Endothelial cell of umbilical vein (primary cell): ENCODE results near the gene ASB14. TPM values are rescaled to one million over a fixed set of nuclear protein-coding genes. Genes with fewer than 3 reads are reported as not detected.

Experiments
- BruUV-seq: library from RNA; stranded (reverse); fragments of 400-500 nt; replicated peaks from 2 replicates; lab custom pipeline; 2021; lab: Mats Ljungman, UMichigan
- CTCF ChIA-PET: fragments of 300-600, 350-600 bp; sonication (Branson Sonifier 250); formaldehyde crosslinking; loops from one replicate; lab custom pipeline; 2021; ENCODE audit warnings: antibody characterized with exemption, inconsistent platforms; lab: Charles Lee
- POLR2A ChIA-PET: fragments of 300-600, 350-600 bp; sonication (Branson Sonifier 250); formaldehyde crosslinking; loops from one replicate; lab custom pipeline; 2021; ENCODE audit warnings: antibody characterized with exemption, inconsistent platforms; lab: Charles Lee
- DNase-seq: peaks from one replicate; pipeline ENCODE4 v3.0.0-alpha.2; 2011; ENCODE audit warnings: low read depth, low spot score
- FAIRE-seq: peaks from 2 replicates; lab custom pipeline; 2011; peaks lifted over from hg19 to GRCh38; lab: Jason Lieb, UNC
- H2AFZ ChIP-seq: 2 replicates; pipeline ENCODE4 v1.6.0; 2012; ENCODE audit warnings: low read depth, low read length, control low read depth, inconsistent platforms
- H3K27ac ChIP-seq: 2 replicates; pipeline ENCODE4 v1.5.1; 2011; ENCODE audit warnings: low read depth, mild to moderate bottlenecking, control low read depth, low read length, moderate library complexity; ENCODE audit not compliant: insufficient read depth
- H3K27me3 ChIP-seq, 2 experiments: 2 replicates each; pipeline versions ENCODE4 v1.6.0 to v1.6.1; 2011; ENCODE audit warnings: low read length in 2 of 2, mixed read lengths in 1 of 2; ENCODE audit not compliant: control insufficient read depth in 2 of 2, insufficient read depth in 2 of 2
- H3K36me3 ChIP-seq, 2 experiments: 2 replicates in 1 of 2; 3 replicates in 1 of 2; pipeline ENCODE4 v1.5.1; 2011; ENCODE audit warnings: low read length in 2 of 2, mild to moderate bottlenecking in 1 of 2, moderate library complexity in 1 of 2; ENCODE audit not compliant: control insufficient read depth in 2 of 2, insufficient read depth in 2 of 2; ENCODE audit errors: extremely low read depth in 1 of 2
- H3K4me1 ChIP-seq: 3 replicates; pipeline ENCODE4 v1.5.1; 2011; ENCODE audit warnings: mild to moderate bottlenecking, low read length; ENCODE audit not compliant: control insufficient read depth, insufficient read depth; ENCODE audit errors: extremely low read depth
- H3K4me2 ChIP-seq: 2 replicates; pipeline ENCODE4 v1.6.1; 2011; ENCODE audit warnings: low read length, control low read depth, mixed read lengths; ENCODE audit not compliant: insufficient read depth
- H3K4me3 ChIP-seq, 3 experiments: fragments of 200-600 bp in 1 of 3; sonication (generic), shearing (Covaris generic) in 1 of 3; replicated peaks in 1 of 3; 2 replicates each; pipeline ENCODE4 v1.5.1; 2011 to 2016; ENCODE audit warnings: control low read depth in 3 of 3, low read length in 3 of 3, mild to moderate bottlenecking in 2 of 3, inconsistent platforms in 1 of 3, low read depth in 1 of 3, moderate library complexity in 1 of 3; ENCODE audit not compliant: insufficient read depth in 1 of 3
- H3K79me2 ChIP-seq: 2 replicates; pipeline ENCODE4 v1.6.0; 2012; ENCODE audit warnings: low read length, inconsistent platforms; ENCODE audit not compliant: control insufficient read depth, insufficient read depth
- H3K9ac ChIP-seq: replicated peaks from 2 replicates; pipeline ENCODE3; 2011; ENCODE audit warnings: low read length, control low read depth; ENCODE audit not compliant: insufficient read depth; ENCODE audit errors: extremely low read depth
- H3K9me1 ChIP-seq: replicated peaks from 3 replicates; pipeline ENCODE4 v1.6.0; 2011; ENCODE audit warnings: mild to moderate bottlenecking, low read length; ENCODE audit not compliant: control insufficient read depth, insufficient read depth; ENCODE audit errors: extremely low read depth
- H3K9me3 ChIP-seq: replicated peaks from 2 replicates; pipeline ENCODE4 v1.5.1; 2012; ENCODE audit warnings: low read length, inconsistent platforms; ENCODE audit not compliant: control insufficient read depth, insufficient read depth
- H4K20me1 ChIP-seq: replicated peaks from 2 replicates; pipeline ENCODE3; 2011; ENCODE audit warnings: mild to moderate bottlenecking, low read length; ENCODE audit not compliant: control insufficient read depth, insufficient read depth; ENCODE audit errors: extremely low read depth
- EZH2 ChIP-seq: IDR thresholded peaks from 2 replicates; pipeline ENCODE4 v1.6.1; 2012; ENCODE audit warnings: borderline replicate concordance, low read depth, mild to moderate bottlenecking, moderate library complexity, low read length, inconsistent platforms; ENCODE audit not compliant: severe bottlenecking
- FOS ChIP-seq: IDR thresholded peaks from 2 replicates; pipeline ENCODE4 v1.6.1; 2011; ENCODE audit warnings: mild to moderate bottlenecking, low read length, moderate library complexity, borderline replicate concordance; ENCODE audit not compliant: insufficient read depth
- GATA2 ChIP-seq: IDR thresholded peaks from 2 replicates; pipeline ENCODE4 v1.7.0; 2011; ENCODE audit warnings: low read depth, mild to moderate bottlenecking, moderate library complexity, mixed read lengths, low read length; ENCODE audit not compliant: insufficient read length, insufficient read depth
- JUN ChIP-seq: IDR thresholded peaks from 2 replicates; pipeline ENCODE4 v1.6.1; 2011; ENCODE audit warnings: borderline replicate concordance, low read depth; ENCODE audit not compliant: insufficient read length, insufficient read depth
- MYC ChIP-seq: IDR thresholded peaks from one replicate; pipeline ENCODE4 v1.6.1; 2011; ENCODE audit warnings: mild to moderate bottlenecking, low read depth, low read length
- POLR2A ChIP-seq: IDR thresholded peaks from 2 replicates; pipeline ENCODE4 v1.6.1; 2012; ENCODE audit warnings: low read depth, mild to moderate bottlenecking, control low read depth, low read length
- POLR2AphosphoS5 ChIP-seq: IDR thresholded peaks from 2 replicates; pipeline ENCODE4 v1.6.1; 2012; ENCODE audit warnings: low read depth, mild to moderate bottlenecking, control low read depth, low read length, moderate library complexity; ENCODE audit not compliant: insufficient read depth
- dilution Hi-C: fragments of 300-500 bp; cut with MboI; formaldehyde crosslinking; loops from one replicate; pipeline ENCODE4 v1.15.0; 2019; ENCODE audit warnings: low sequenced_read_pairs; ENCODE audit not compliant: extremely low pct_ligation_motif_present
- intact Hi-C: fragments of 100-400 bp; cut with micrococcal nuclease; formaldehyde crosslinking; loops from one replicate; pipeline ENCODE4 v1.10.0; 2022
- polyA plus RNA-seq, 4 experiments: library from polyadenylated mRNA; depleted of rRNA in 3 of 4; stranded (reverse) in 3 of 4; unstranded in 1 of 4; fragments of >200 nt; gene quantifications; 2 replicates each; pipeline versions ENCODE4 v1.2.1 to v1.2.3, GENCODE V29; 2011 to 2012; ENCODE audit warnings: missing spikeins in 1 of 4
- total RNA-seq: library from RNA; stranded (reverse); gene quantifications from 2 replicates; pipeline ENCODE4 v1.2.3, GENCODE V29; 2021
- TF ChIP-seq, protein P1 (sequence below), 2 donors: IDR thresholded peaks; 1 replicate in 1 of 2; 2 replicates in 1 of 2; pipeline ENCODE4 v1.5.1; 2011; ENCODE audit warnings: low read length in 2 of 2, mild to moderate bottlenecking in 2 of 2, moderate library complexity in 2 of 2, control low read depth in 1 of 2, inconsistent platforms in 1 of 2, low read depth in 1 of 2; ENCODE audit not compliant: insufficient read depth in 1 of 2; ENCODE audit errors: extremely low read depth in 1 of 2
- TF ChIP-seq, protein P2 (sequence below): IDR thresholded peaks from 2 replicates; pipeline ENCODE4 v1.6.1; 2011; ENCODE audit not compliant: insufficient read depth, insufficient read length

ASB14 gene
- total and polyA plus RNA-seq, 2 donors (not counting 3 experiments of a cell fraction or from before 2014, with no cell fraction given) = 0.01 TPM; not detected in 1

DNA sequence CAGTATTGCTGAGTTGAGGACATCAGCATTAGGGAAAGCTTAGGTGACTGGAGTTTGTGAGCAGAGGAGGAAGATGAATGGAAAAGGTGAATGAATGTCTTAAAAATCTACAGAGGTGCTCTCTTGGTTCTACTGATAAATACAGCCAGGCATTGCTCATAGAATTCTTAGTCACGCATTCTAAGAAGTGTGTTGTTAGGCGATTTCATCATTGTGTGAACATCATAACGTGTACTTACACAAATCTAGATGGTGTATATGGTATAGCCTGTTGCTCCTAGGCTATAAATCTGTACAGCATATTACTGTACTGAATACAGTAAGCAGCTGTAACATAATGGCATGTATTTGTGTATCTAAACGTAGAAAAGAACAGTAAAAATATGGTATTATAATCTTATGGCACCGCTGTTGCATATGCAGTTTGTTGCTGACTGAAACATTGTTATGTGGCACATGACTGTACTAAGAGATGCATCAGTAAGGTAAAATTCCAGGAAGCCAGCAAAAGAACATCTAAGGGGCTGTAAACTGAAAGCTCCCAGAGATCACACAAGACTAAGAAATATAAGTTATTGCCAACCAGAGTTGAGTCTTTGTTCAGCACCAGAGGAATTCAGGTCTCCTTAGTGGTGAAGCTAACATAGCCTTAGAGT lies 42.9 kb upstream of the ASB14 start:
- Histone ChIP-seq H2AFZ (no peak overlapping the region), H3K27ac (no peak overlapping the region), H4K20me1 (no peaks in the 10 kb centered on the region), H3K4me2 (no peak overlapping the region), H3K9ac (no peak overlapping the region), H3K9me1 (no peaks in the 10 kb centered on the region), H3K27me3 (peaks cover 14 to 17% of the 10 kb centered on the region in 2 experiments), H3K36me3 (no peaks in the 10 kb centered on the region), H3K4me3 (no peak overlapping the region), H3K9me3 (no peaks in the 10 kb centered on the region), H3K79me2 (no peaks in the 10 kb centered on the region), H3K4me1 (no peaks in the 10 kb centered on the region)
- no peak for DNase-seq
- no TSS peak for BruUV-seq
- no peak for FAIRE-seq
- intact Hi-C loops = loop anchor here (10.0 kb wide), 1 partner anchor 161 kb away; no protein-coding TSS in a partner anchor
- TF ChIP-seq EZH2 (no peak), POLR2AphosphoS5 (no peak), FOS (no peak), GATA2 (no peak), POLR2A (no peak), JUN (no peak), MYC (no peak)
- TF ChIP-seq, protein P1, sequence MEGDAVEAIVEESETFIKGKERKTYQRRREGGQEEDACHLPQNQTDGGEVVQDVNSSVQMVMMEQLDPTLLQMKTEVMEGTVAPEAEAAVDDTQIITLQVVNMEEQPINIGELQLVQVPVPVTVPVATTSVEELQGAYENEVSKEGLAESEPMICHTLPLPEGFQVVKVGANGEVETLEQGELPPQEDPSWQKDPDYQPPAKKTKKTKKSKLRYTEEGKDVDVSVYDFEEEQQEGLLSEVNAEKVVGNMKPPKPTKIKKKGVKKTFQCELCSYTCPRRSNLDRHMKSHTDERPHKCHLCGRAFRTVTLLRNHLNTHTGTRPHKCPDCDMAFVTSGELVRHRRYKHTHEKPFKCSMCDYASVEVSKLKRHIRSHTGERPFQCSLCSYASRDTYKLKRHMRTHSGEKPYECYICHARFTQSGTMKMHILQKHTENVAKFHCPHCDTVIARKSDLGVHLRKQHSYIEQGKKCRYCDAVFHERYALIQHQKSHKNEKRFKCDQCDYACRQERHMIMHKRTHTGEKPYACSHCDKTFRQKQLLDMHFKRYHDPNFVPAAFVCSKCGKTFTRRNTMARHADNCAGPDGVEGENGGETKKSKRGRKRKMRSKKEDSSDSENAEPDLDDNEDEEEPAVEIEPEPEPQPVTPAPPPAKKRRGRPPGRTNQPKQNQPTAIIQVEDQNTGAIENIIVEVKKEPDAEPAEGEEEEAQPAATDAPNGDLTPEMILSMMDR (IDR thresholded peaks at IDR 0.05; ENCODE audit: extremely low read depth in 1 of 2, insufficient read depth in 1 of 2, low read depth in 1 of 2, low read length in 2 of 2) = no peak
- TF ChIP-seq, protein P2, sequence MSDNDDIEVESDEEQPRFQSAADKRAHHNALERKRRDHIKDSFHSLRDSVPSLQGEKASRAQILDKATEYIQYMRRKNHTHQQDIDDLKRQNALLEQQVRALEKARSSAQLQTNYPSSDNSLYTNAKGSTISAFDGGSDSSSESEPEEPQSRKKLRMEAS = no peak
- ChIA-PET POLR2A (no interaction called here), CTCF (interaction anchor here (0.7 kb wide), 1 partner anchor 46 kb away, joined by 3 read pairs; no protein-coding TSS in a partner anchor)
- dilution Hi-C loops = no loop called here
